ENCODE data around the gene PTPN2.
A peak's percentile ranks its signal among the peaks of the same experiment; 100 is the strongest.

PTPN2 gene

DNA sequence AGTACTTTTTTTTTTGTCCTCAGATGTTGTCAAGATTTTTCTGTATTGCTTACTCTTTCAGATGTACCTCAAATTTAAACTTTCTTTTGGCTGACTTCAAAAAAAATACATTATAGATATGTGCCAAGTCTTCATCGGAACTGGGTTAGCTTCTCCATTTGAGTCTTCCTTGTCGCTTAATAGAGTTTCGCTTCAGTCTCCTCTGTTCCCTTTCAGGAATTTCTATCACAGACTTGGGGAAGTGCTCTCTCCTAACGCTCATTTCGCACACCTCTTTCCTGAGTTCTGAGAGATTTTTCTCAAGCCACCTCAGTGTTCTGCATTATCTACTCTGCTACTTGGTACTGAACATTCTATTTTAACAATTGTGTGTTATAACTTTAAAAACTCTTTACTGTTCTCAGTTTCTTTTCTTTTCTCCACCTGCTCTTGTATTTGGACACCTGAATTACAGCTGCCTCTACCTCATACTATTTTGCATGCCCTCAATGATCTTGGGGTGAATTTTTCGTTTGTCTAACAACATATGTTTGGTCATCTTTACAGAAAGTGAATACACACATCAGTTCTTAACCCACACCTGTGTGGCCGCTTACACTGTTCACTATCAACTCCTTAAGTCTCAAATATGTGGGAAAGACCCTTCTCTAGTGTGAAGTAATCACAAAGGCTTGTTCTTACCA is 16.5 kb downstream of the PTPN2 start:
- H3K27me3 ChIP-seq (ENCODE audit: insufficient read depth, insufficient read length): no peaks in the 10 kb centered on the region
- DNase-seq (ENCODE audit: low read depth, low spot score): no peak
- peaks cover 3% of the 10 kb centered on the region; the same call in 1 of the 2 replicates for H3K9me3 ChIP-seq (ENCODE audit: insufficient read depth, low read length)
- H3K36me3 ChIP-seq (ENCODE audit: insufficient read depth, insufficient read length, low read length): peaks cover 3% of the 10 kb centered on the region
- no peaks in the 10 kb centered on the region for H3K4me1 ChIP-seq (ENCODE audit: insufficient read depth, insufficient read length)
- no peak for TF ChIP-seq YY1 (IDR thresholded peaks at IDR 0.05; ENCODE audit: insufficient read depth, insufficient read length)
- H3K9ac ChIP-seq (ENCODE audit: insufficient read length, low read depth): no peak overlapping the region
- H3K4me3 ChIP-seq (ENCODE audit: insufficient read length, low read depth): no peak overlapping the region

DNA sequence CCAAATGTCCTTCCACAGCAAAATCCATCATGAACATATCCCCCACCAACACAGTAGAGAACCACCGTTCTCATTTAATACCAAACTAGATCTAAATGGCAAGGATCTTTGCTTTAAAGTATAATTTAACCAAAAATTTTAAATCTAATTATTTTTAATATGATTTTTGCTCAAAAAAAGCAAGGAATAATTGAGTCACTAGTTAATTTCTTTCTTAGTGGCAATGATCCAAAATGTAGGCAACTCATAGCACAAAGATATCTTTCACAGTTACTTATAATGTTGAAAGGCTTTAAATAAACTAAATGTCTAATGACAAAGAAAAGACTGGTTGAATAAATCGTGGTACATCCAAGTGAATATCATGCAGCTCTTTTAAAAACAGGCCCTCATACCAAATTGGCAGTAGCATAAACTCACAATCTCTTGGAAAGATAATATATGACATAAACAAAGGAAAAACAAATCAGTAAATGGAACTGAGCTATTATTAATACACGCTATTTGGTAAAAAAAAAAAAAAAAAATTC is 20.3 kb downstream of the PTPN2 start:
- Histone ChIP-seq H3K36me3 (ENCODE audit: insufficient read depth, insufficient read length, low read length) (no peaks in the 10 kb centered on the region), H3K27me3 (ENCODE audit: insufficient read depth, insufficient read length) (no peaks in the 10 kb centered on the region), H3K9me3 (ENCODE audit: insufficient read depth, low read length) (no peaks in the 10 kb centered on the region), H3K4me3 (ENCODE audit: insufficient read length, low read depth) (no peak overlapping the region), H3K4me1 (ENCODE audit: insufficient read depth, insufficient read length) (no peaks in the 10 kb centered on the region), H3K9ac (ENCODE audit: insufficient read length, low read depth) (no peak overlapping the region)
- DNase-seq (ENCODE audit: low read depth, low spot score): no peak
- TF ChIP-seq ZNF274 (IDR thresholded peaks at IDR 0.05; ENCODE audit: low read depth, low read length) (no peak), YY1 (IDR thresholded peaks at IDR 0.05; ENCODE audit: insufficient read depth, insufficient read length) (no peak), SUZ12 (IDR thresholded peaks at IDR 0.05; ENCODE audit: extremely low read depth, insufficient read depth, insufficient read length) (no peak)

DNA sequence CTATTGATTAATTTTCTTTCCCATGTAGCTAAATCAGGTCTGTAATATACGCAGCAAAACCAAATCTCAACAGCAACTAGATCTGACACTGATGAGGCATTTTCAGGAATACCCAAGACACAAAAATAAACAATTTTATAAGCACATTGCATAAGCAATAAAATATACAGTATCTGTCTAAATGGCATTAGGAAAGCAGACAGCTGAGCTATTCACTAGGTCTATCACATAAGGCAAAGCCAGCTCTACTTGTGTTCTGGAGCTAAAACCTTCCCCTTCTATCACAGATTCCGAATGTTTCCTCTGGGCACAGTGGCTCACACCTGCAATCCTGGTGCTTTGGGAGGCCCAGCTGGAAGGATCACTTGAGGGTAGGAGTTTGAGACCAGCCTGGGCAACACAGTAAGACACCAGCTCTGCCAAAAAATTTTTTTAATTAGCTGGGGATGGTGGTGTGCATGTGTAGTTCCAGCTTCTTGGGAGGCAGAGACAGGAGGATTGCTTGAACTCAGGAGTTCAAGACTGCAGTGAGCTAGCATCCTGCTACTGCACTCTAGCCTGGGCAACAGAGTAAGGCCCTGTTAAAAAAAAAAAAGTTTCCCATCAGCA is 21.1 kb downstream of the PTPN2 start:
- H3K9ac ChIP-seq (ENCODE audit: insufficient read length, low read depth): no peak overlapping the region
- no peaks in the 10 kb centered on the region for H3K4me1 ChIP-seq (ENCODE audit: insufficient read depth, insufficient read length)
- TF ChIP-seq YY1 (IDR thresholded peaks at IDR 0.05; ENCODE audit: insufficient read depth, insufficient read length): no peak
- TF ChIP-seq ZNF274 (IDR thresholded peaks at IDR 0.05; ENCODE audit: low read depth, low read length): no peak
- TF ChIP-seq SUZ12 (IDR thresholded peaks at IDR 0.05; ENCODE audit: extremely low read depth, insufficient read depth, insufficient read length): no peak
- no peak for DNase-seq (ENCODE audit: low read depth, low spot score)
- H3K27me3 ChIP-seq (ENCODE audit: insufficient read depth, insufficient read length): no peaks in the 10 kb centered on the region
- H3K36me3 ChIP-seq (ENCODE audit: insufficient read depth, insufficient read length, low read length): peaks cover 2% of the 10 kb centered on the region
- no peaks in the 10 kb centered on the region for H3K9me3 ChIP-seq (ENCODE audit: insufficient read depth, low read length)
- no peak overlapping the region for H3K4me3 ChIP-seq (ENCODE audit: insufficient read length, low read depth)

DNA sequence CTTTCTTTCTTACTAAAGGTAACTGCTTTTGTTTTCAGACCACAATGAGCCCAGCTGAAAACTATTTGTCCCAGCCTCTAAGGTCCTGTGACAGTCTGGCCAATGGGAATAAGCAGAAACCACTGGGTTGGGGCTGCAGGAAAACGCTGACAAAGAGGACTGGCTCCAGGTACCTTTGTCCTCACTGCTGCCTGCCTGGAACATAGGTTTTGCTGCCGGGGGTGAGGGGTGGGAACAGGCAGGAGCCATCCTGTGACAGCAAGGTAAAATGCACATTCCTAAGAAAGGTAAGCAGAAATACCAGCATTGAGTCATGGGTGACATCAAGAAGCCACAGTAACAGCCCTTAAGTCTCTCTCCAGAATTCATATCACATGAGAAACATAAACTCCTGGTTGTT is 21.6 kb downstream of the PTPN2 start:
- no peak for TF ChIP-seq YY1 (IDR thresholded peaks at IDR 0.05; ENCODE audit: insufficient read depth, insufficient read length)
- no peak for TF ChIP-seq ZNF274 (IDR thresholded peaks at IDR 0.05; ENCODE audit: low read depth, low read length)
- TF ChIP-seq SUZ12 (IDR thresholded peaks at IDR 0.05; ENCODE audit: extremely low read depth, insufficient read depth, insufficient read length): no peak
- Histone ChIP-seq H3K27me3 (ENCODE audit: insufficient read depth, insufficient read length) (no peaks in the 10 kb centered on the region), H3K36me3 (ENCODE audit: insufficient read depth, insufficient read length, low read length) (peaks cover 7% of the 10 kb centered on the region), H3K9me3 (ENCODE audit: insufficient read depth, low read length) (no peaks in the 10 kb centered on the region), H3K4me1 (ENCODE audit: insufficient read depth, insufficient read length) (no peaks in the 10 kb centered on the region), H3K9ac (ENCODE audit: insufficient read length, low read depth) (no peak overlapping the region), H3K4me3 (ENCODE audit: insufficient read length, low read depth) (no peak overlapping the region)
- DNase-seq (ENCODE audit: low read depth, low spot score): peak; percentile 49

DNA sequence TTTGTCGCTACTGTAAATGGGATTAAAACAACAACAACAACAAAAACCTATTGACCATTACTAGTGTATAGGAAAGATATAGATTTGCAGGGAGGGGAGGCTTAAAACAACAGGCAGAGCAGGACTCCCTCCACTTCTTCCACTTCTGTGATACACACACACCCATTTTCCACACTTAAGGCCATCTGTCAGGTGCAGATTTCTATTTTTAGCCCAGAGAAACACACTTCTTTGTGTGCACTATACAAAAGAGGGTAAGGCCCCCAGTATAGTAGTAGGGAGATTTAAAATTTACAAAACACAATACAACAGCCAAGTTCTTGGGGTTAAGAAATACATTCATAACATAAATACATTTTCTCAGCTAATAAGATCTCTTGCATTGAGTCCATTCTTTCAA is 22.4 kb downstream of the PTPN2 start:
- Histone ChIP-seq H3K4me3 (ENCODE audit: insufficient read length, low read depth) (no peak overlapping the region), H3K9ac (ENCODE audit: insufficient read length, low read depth) (no peak overlapping the region), H3K9me3 (ENCODE audit: insufficient read depth, low read length) (no peaks in the 10 kb centered on the region), H3K36me3 (ENCODE audit: insufficient read depth, insufficient read length, low read length) (peaks cover 11% of the 10 kb centered on the region), H3K4me1 (ENCODE audit: insufficient read depth, insufficient read length) (no peaks in the 10 kb centered on the region), H3K27me3 (ENCODE audit: insufficient read depth, insufficient read length) (no peaks in the 10 kb centered on the region)
- TF ChIP-seq SUZ12 (IDR thresholded peaks at IDR 0.05; ENCODE audit: extremely low read depth, insufficient read depth, insufficient read length): no peak
- TF ChIP-seq YY1 (IDR thresholded peaks at IDR 0.05; ENCODE audit: insufficient read depth, insufficient read length): no peak
- no peak for TF ChIP-seq ZNF274 (IDR thresholded peaks at IDR 0.05; ENCODE audit: low read depth, low read length)
- DNase-seq (ENCODE audit: low read depth, low spot score): no peak

DNA sequence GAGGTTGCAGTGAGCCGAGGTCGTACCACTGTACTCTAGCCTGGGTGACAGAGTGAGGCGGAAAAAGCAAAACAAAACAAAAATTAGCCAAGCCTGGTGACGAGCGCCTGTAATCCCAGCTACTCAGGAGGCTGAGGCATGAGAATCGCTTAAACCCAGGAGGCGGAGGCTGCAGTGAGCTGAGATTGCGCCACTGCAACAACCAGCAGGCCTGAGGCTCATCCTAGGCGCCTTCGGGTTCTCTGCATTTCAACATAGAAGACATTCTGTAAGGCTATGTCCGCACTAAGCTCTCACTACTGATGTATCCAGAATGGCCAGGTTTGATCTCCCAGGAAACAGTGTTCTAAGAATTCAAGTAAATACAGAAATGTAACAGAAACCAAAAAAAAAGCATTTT is 23.5 kb downstream of the PTPN2 start:
- no peak for DNase-seq (ENCODE audit: low read depth, low spot score)
- Histone ChIP-seq H3K36me3 (ENCODE audit: insufficient read depth, insufficient read length, low read length) (peaks cover 15% of the 10 kb centered on the region), H3K27me3 (ENCODE audit: insufficient read depth, insufficient read length) (no peaks in the 10 kb centered on the region), H3K9me3 (ENCODE audit: insufficient read depth, low read length) (no peaks in the 10 kb centered on the region), H3K9ac (ENCODE audit: insufficient read length, low read depth) (no peak overlapping the region), H3K4me1 (ENCODE audit: insufficient read depth, insufficient read length) (no peaks in the 10 kb centered on the region), H3K4me3 (ENCODE audit: insufficient read length, low read depth) (no peak overlapping the region)
- no peak for TF ChIP-seq YY1 (IDR thresholded peaks at IDR 0.05; ENCODE audit: insufficient read depth, insufficient read length)
- TF ChIP-seq SUZ12 (IDR thresholded peaks at IDR 0.05; ENCODE audit: extremely low read depth, insufficient read depth, insufficient read length): no peak
- no peak for TF ChIP-seq ZNF274 (IDR thresholded peaks at IDR 0.05; ENCODE audit: low read depth, low read length)

DNA sequence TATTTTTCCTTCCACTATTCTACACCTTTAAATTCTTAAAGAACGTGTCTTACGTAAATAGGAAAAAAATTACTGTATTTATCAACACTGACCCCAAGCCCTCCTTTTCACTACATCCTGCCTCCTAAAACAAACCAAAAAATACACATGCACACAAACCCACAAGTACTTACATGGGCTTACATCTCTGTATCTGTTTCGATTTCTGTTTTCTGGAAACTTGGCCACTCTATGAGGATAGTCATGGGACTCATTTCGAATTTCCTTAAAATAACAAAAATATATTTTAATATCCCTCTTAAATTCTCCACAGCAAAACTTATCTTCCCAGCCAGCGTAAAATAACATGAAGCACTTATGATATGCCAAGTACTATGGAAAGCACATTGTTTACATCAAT is 25.0 kb downstream of the PTPN2 start:
- no peak for TF ChIP-seq ZNF274 (IDR thresholded peaks at IDR 0.05; ENCODE audit: low read depth, low read length)
- no peak for TF ChIP-seq YY1 (IDR thresholded peaks at IDR 0.05; ENCODE audit: insufficient read depth, insufficient read length)
- TF ChIP-seq SUZ12 (IDR thresholded peaks at IDR 0.05; ENCODE audit: extremely low read depth, insufficient read depth, insufficient read length): no peak
- Histone ChIP-seq H3K9me3 (ENCODE audit: insufficient read depth, low read length) (no peaks in the 10 kb centered on the region), H3K4me1 (ENCODE audit: insufficient read depth, insufficient read length) (no peaks in the 10 kb centered on the region), H3K9ac (ENCODE audit: insufficient read length, low read depth) (no peak overlapping the region), H3K36me3 (ENCODE audit: insufficient read depth, insufficient read length, low read length) (peaks cover 15% of the 10 kb centered on the region), H3K27me3 (ENCODE audit: insufficient read depth, insufficient read length) (no peaks in the 10 kb centered on the region), H3K4me3 (ENCODE audit: insufficient read length, low read depth) (no peak overlapping the region)
- DNase-seq (ENCODE audit: low read depth, low spot score): no peak
